K562 (cell line): Measurements from ENCODE around the gene IMMP2L. TPM values are rescaled to one million over a fixed set of nuclear protein-coding genes. Genes with fewer than 3 reads are reported as not detected.
A peak's percentile ranks its signal among the peaks of the same experiment; 100 is the strongest.

Source experiments
- CC2D1A ChIP-seq: fragments of 450-650 bp; IDR thresholded peaks from 2 replicates; pipeline ENCODE4 v1.6.1; 2017; ENCODE audit warnings: mild to moderate bottlenecking
- DPF2 ChIP-seq: fragments of 450-650 bp; IDR thresholded peaks from 2 replicates; pipeline ENCODE4 v1.6.1; 2016
- EP300 ChIP-seq: IDR thresholded peaks from 2 replicates; pipeline ENCODE4 v1.6.1; 2012; ENCODE audit warnings: low read length, improper control_type of control experiment
- FOXM1 ChIP-seq, 2 experiments: fragments of 450-650 bp in 1 of 2; sonication (generic) in 1 of 2; formaldehyde crosslinking in 1 of 2; IDR thresholded peaks; 2 replicates each; pipeline versions ENCODE4 v1.6.1 to v1.9.0; 2017 to 2022; ENCODE audit warnings: low read depth in 2 of 2, mild to moderate bottlenecking in 2 of 2, missing genetic modification reagents in 1 of 2, moderate library complexity in 1 of 2
- GTF3C2 ChIP-seq: IDR thresholded peaks from 3 replicates; pipeline ENCODE4 v1.6.1; 2011; ENCODE audit warnings: borderline replicate concordance, mild to moderate bottlenecking, moderate library complexity; ENCODE audit not compliant: insufficient read length; ENCODE audit errors: extremely low read depth
- MTA1 ChIP-seq: fragments of 450-650 bp; IDR thresholded peaks from 2 replicates; pipeline ENCODE4 v1.6.1; 2017; ENCODE audit warnings: borderline replicate concordance
- NFYB ChIP-seq: IDR thresholded peaks from 2 replicates; pipeline ENCODE4 v1.6.1; 2011; ENCODE audit warnings: mild to moderate bottlenecking, moderate library complexity; ENCODE audit not compliant: insufficient read length; ENCODE audit errors: extremely low read depth
- POLR2B ChIP-seq: fragments of 450-650 bp; IDR thresholded peaks from 2 replicates; pipeline ENCODE4 v1.6.1; 2018; ENCODE audit warnings: low read depth; ENCODE audit not compliant: partially characterized antibody
- SMAD2 ChIP-seq: fragments of 150-350 bp; IDR thresholded peaks from 2 replicates; pipeline ENCODE4 v1.6.1; 2014; ENCODE audit warnings: low read depth, mild to moderate bottlenecking, low read length
- SMARCC2 ChIP-seq: fragments of 450-650 bp; IDR thresholded peaks from 2 replicates; pipeline ENCODE4 v1.6.1; 2017; ENCODE audit warnings: antibody characterized with exemption, moderate library complexity, mild to moderate bottlenecking, low read depth
- ZEB2 ChIP-seq: fragments of 450-650 bp; IDR thresholded peaks from 2 replicates; pipeline ENCODE4 v1.6.1; 2016
- ZNF318 ChIP-seq, 2 experiments: fragments of 450-650 bp; IDR thresholded peaks; 2 replicates each; pipeline ENCODE4 v1.6.1; 2016; ENCODE audit warnings: mild to moderate bottlenecking in 2 of 2, borderline replicate concordance in 1 of 2, low read depth in 1 of 2, moderate library complexity in 1 of 2
- polyA plus RNA-seq, 8 experiments: library from polyadenylated mRNA; depleted of rRNA in 4 of 8; stranded (reverse) in 5 of 8; unstranded in 3 of 8; fragments of >200 nt; fragmentation: Nextera tagmentation in 2 of 8; fragmentation: Illumina TruSeq in 1 of 8; extraction: Ambion mirVana in 2 of 8; extraction: Trizol in 1 of 8; gene quantifications; 2 replicates each; pipeline versions ENCODE4 v1.2.1 to v1.2.3, GENCODE V29; 2011 to 2014; ENCODE audit warnings: inconsistent platforms in 1 of 8, missing spikeins in 1 of 8
- total RNA-seq, 7 experiments: library from RNA; depleted of rRNA in 6 of 7; stranded (reverse); fragments of >200 nt in 6 of 7; fragmentation: Illumina TruSeq in 2 of 7; extraction: Trizol in 2 of 7; gene quantifications; 2 replicates each; pipeline versions ENCODE4 v1.2.1 to v1.2.3, GENCODE V29; 2011 to 2021; ENCODE audit warnings: low replicate concordance in 1 of 7
- TF ChIP-seq, protein P1 (sequence below): conservative IDR thresholded peaks from 2 replicates; pipeline ENCODE4 v1.6.1; 2011; ENCODE audit warnings: low read depth, mild to moderate bottlenecking, low read length; ENCODE audit not compliant: control insufficient read depth
- TF ChIP-seq, protein P2 (sequence below), 2 experiments: fragments of 450-650 bp in 1 of 2; sonication (generic) in 1 of 2; formaldehyde crosslinking in 1 of 2; IDR thresholded peaks in 1 of 2; conservative IDR thresholded peaks in 1 of 2; 2 replicates each; pipeline versions ENCODE4 v1.6.1 to v1.8.1; 2016 to 2023; ENCODE audit warnings: mild to moderate bottlenecking in 2 of 2, moderate library complexity in 2 of 2, inconsistent platforms in 1 of 2, missing genetic modification reagents in 1 of 2

Gene IMMP2L
- total and polyA plus RNA-seq, 9 of the 15 experiments (the other 6 are each of a cell fraction or from before 2014, with no cell fraction given), result 29.7 to 116 (median 53.0) TPM

GRCh38 chr7:111226800-111227199 is 335.5 kb downstream of the IMMP2L start (continued):
- no peak for TF ChIP-seq ZNF318 (IDR thresholded peaks at IDR 0.05; ENCODE audit: borderline replicate concordance in 1 of 2, low read depth in 1 of 2)
- TF ChIP-seq, protein P1, sequence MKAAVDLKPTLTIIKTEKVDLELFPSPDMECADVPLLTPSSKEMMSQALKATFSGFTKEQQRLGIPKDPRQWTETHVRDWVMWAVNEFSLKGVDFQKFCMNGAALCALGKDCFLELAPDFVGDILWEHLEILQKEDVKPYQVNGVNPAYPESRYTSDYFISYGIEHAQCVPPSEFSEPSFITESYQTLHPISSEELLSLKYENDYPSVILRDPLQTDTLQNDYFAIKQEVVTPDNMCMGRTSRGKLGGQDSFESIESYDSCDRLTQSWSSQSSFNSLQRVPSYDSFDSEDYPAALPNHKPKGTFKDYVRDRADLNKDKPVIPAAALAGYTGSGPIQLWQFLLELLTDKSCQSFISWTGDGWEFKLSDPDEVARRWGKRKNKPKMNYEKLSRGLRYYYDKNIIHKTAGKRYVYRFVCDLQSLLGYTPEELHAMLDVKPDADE, result no peak
- peak; percentile 43; the same call in 1 of the 2 replicates for TF ChIP-seq MTA1
- TF ChIP-seq CC2D1A, result peak; percentile 24; the same call in 1 of the 2 replicates
- peak; percentile 37; the same call in 1 of the 2 replicates for TF ChIP-seq DPF2
- no peak for TF ChIP-seq NFYB
- peak; percentile 39; the same call in 1 of the 2 replicates for TF ChIP-seq SMARCC2
- no peak for TF ChIP-seq SMAD2
- peak; percentile 62; the same call in 1 of the 2 replicates for TF ChIP-seq EP300
- TF ChIP-seq, protein P2, sequence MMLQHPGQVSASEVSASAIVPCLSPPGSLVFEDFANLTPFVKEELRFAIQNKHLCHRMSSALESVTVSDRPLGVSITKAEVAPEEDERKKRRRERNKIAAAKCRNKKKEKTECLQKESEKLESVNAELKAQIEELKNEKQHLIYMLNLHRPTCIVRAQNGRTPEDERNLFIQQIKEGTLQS (IDR thresholded peaks at IDR 0.05), result peak; percentile 27; the same call in 1 of the 2 replicates
- TF ChIP-seq, protein P2 (CRISPR knock-in tag; conservative IDR thresholded peaks at IDR 0.05), result no peak
- TF ChIP-seq ZEB2, result 0 out of 2 replicates have a peak, but pooled peaks have one; percentile 14
- TF ChIP-seq POLR2B, result no peak
- no peak for TF ChIP-seq GTF3C2
- TF ChIP-seq FOXM1 (IDR thresholded peaks at IDR 0.05; ENCODE audit: low read depth), result no peak
- TF ChIP-seq FOXM1 (CRISPR knock-in tag; IDR thresholded peaks at IDR 0.05; ENCODE audit: low read depth), result no peak
